ENCODE measurements around the gene SGSM1. TPM values are rescaled to one million over a fixed set of nuclear protein-coding genes. Genes with fewer than 3 reads are reported as not detected.

The SGSM1 gene
- total and polyA plus RNA-seq, 9 of the 15 experiments (the other 6 are each of a cell fraction or from before 2014, with no cell fraction given) = not detected

DNA sequence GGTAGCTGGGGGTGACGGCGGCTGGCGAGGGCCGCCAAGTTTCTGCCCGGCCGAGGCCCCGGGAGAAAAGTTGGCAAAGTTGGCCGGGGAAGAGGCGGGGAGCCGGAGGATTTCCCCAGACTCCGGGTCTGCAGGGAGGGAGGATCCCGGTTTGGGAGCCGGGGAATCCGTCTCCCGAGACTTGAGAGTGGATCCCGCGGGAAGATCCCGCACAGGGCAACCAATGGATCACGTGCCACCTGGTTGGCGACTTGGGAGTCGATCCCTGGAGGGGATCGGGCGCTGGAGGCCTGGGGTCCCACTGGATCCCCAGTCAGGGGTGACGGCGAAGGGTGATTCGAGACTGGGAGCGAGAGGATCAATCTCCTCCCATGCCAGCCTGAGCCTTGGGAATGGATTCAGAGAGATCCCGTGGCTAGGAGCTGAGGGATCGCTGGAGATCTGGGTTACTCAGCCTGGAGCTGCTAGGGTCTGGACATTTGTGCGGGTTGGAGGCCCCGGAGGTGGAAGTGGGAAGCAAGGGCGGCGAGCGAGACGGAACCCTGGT is 146.9 kb downstream of the SGSM1 start:
- Histone ChIP-seq H3K9me3 (replicated peaks; ENCODE audit: control insufficient read depth, insufficient read depth, low read depth, low read length) (no peaks in the 10 kb centered on the region), H3K9ac (ENCODE audit: insufficient read depth in 1 of 2, low read depth in 2 of 2, low read length in 2 of 2) (no peak overlapping the region; a peak in 1 of 4 replicates), H2AFZ (ENCODE audit: low read depth, low read length) (no peak overlapping the region)

More for the DNA sequence above, 146.9 kb downstream of the SGSM1 start:
- intact Hi-C loops (cut with micrococcal nuclease) = loop anchor here (5.0 kb wide), 1 partner anchor 94 kb away; no protein-coding TSS in a partner anchor
- ChIA-PET CTCF (ENCODE audit: low intra/inter-chr PET ratio) (interaction anchor here (2.0 to 2.1 kb wide), 2 partner anchors 96 to 104 kb away, joined by 11 to 12 read pairs; no protein-coding TSS in a partner anchor), POLR2A (no interaction called here)
- H3K79me2 ChIP-seq (ENCODE audit: control insufficient read depth, insufficient read depth, low read length) = no peaks in the 10 kb centered on the region
- TF ChIP-seq RBM25 (IDR thresholded peaks at IDR 0.05; ENCODE audit: low read depth, low read length, severe bottlenecking) (no peak), HDAC6 (IDR thresholded peaks at IDR 0.05; ENCODE audit: low read depth, low read length) (no peak), KAT7 (CRISPR knock-in tag; IDR thresholded peaks at IDR 0.05; ENCODE audit: borderline replicate concordance) (no peak), PTBP1 (IDR thresholded peaks at IDR 0.05; ENCODE audit: low read depth, low read length) (no peak), EZH2 (IDR thresholded peaks at IDR 0.05; ENCODE audit: borderline replicate concordance, low read depth, low read length) (no peak), ZNF76 (CRISPR knock-in tag; IDR thresholded peaks at IDR 0.05; ENCODE audit: borderline replicate concordance) (no peak), GABPB1 (CRISPR knock-in tag; IDR thresholded peaks at IDR 0.05) (no peak), ZNF644 (tag; IDR thresholded peaks at IDR 0.05; ENCODE audit: low read depth) (no peak), ZNF778 (CRISPR knock-in tag; IDR thresholded peaks at IDR 0.05) (no peak), RFX1 (IDR thresholded peaks at IDR 0.05) (no peak), ZNF263 (CRISPR knock-in tag; IDR thresholded peaks at IDR 0.05; ENCODE audit: borderline replicate concordance) (no peak), NFIC (IDR thresholded peaks at IDR 0.05) (no peak), BMI1 (IDR thresholded peaks at IDR 0.05; ENCODE audit: low read length) (no peak), HNRNPLL (IDR thresholded peaks at IDR 0.05; ENCODE audit: low read depth, low read length, poor library complexity, severe bottlenecking) (no peak), ZNF12 (CRISPR knock-in tag; IDR thresholded peaks at IDR 0.05) (no peak), SIRT6 (IDR thresholded peaks at IDR 0.05; ENCODE audit: low read depth, low read length) (no peak)
- TF ChIP-seq, protein P1, sequence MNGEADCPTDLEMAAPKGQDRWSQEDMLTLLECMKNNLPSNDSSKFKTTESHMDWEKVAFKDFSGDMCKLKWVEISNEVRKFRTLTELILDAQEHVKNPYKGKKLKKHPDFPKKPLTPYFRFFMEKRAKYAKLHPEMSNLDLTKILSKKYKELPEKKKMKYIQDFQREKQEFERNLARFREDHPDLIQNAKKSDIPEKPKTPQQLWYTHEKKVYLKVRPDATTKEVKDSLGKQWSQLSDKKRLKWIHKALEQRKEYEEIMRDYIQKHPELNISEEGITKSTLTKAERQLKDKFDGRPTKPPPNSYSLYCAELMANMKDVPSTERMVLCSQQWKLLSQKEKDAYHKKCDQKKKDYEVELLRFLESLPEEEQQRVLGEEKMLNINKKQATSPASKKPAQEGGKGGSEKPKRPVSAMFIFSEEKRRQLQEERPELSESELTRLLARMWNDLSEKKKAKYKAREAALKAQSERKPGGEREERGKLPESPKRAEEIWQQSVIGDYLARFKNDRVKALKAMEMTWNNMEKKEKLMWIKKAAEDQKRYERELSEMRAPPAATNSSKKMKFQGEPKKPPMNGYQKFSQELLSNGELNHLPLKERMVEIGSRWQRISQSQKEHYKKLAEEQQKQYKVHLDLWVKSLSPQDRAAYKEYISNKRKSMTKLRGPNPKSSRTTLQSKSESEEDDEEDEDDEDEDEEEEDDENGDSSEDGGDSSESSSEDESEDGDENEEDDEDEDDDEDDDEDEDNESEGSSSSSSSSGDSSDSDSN (IDR thresholded peaks at IDR 0.05; ENCODE audit: borderline replicate concordance in 1 of 2, low read depth in 2 of 2, low read length in 2 of 2) = no peak
- peak overlapping the region; percentile 41 for H3K4me3 ChIP-seq
- in situ Hi-C loops (cut with MboI) = no loop called here
- no TSS peak for BruUV-seq (replicated peaks)
- H3K4me1 ChIP-seq (replicated peaks in 1 of 2; ENCODE audit: control insufficient read depth in 2 of 2, insufficient read depth in 2 of 2, low read length in 2 of 2) = peaks cover 0 to 17% of the 10 kb centered on the region in 2 experiments; a peak in 3 of 5 replicates
- no peaks in the 10 kb centered on the region for H4K20me1 ChIP-seq (replicated peaks; ENCODE audit: control insufficient read depth, insufficient read depth, low read length)
- FAIRE-seq (no peak), ATAC-seq (no peak), DNase-seq (ENCODE audit: extremely low read depth in 1 of 4, low spot score in 3 of 4) (no peak)
- WGBS (ENCODE audit: insufficient coverage, low coverage, missing lambda C conversion rate) = 34% methylated on average over 17 of the region's 35 CpGs
- H3K27me3 ChIP-seq (ENCODE audit: control insufficient read depth in 2 of 2, insufficient read depth in 2 of 2, low read length in 2 of 2) = peaks cover 0 to 27% of the 10 kb centered on the region in 2 experiments; a peak in 2 of 5 replicates
- H3K9me1 ChIP-seq (ENCODE audit: control insufficient read depth, insufficient read depth, low read length) = no peaks in the 10 kb centered on the region
- no peaks in the 10 kb centered on the region for H3K36me3 ChIP-seq (ENCODE audit: control insufficient read depth, insufficient read depth, low read length)
- H3K27ac ChIP-seq (ENCODE audit: extremely low read depth, low read depth, low read length) = no peak overlapping the region
- no peak overlapping the region for H3K4me2 ChIP-seq (ENCODE audit: insufficient read depth, low read length)
